Gastrocnemius medialis (tissue), 4 donors: ENCODE results near the gene LRRK1.

ENCODE experiments used
- POLR2A ChIP-seq, 2 donors: fragments of 450-650 bp; IDR thresholded peaks; one replicate each; pipeline ENCODE4 v1.6.1; 2017; ENCODE audit warnings: antibody characterized with exemption in 2 of 2, mild to moderate bottlenecking in 2 of 2, moderate library complexity in 2 of 2
- TF ChIP-seq, protein P1 (sequence below), 5 experiments: fragments of 450-650 bp in 3 of 5; fragments of 200-600 bp in 2 of 5; sonication (generic) in 2 of 5; IDR thresholded peaks in 4 of 5; conservative IDR thresholded peaks in 1 of 5; 1 replicate in 4 of 5; 2 replicates in 1 of 5; pipeline ENCODE4 v1.5.1; 2016 to 2019; ENCODE audit warnings: antibody characterized with exemption in 5 of 5, mild to moderate bottlenecking in 3 of 5, moderate library complexity in 3 of 5

DNA sequence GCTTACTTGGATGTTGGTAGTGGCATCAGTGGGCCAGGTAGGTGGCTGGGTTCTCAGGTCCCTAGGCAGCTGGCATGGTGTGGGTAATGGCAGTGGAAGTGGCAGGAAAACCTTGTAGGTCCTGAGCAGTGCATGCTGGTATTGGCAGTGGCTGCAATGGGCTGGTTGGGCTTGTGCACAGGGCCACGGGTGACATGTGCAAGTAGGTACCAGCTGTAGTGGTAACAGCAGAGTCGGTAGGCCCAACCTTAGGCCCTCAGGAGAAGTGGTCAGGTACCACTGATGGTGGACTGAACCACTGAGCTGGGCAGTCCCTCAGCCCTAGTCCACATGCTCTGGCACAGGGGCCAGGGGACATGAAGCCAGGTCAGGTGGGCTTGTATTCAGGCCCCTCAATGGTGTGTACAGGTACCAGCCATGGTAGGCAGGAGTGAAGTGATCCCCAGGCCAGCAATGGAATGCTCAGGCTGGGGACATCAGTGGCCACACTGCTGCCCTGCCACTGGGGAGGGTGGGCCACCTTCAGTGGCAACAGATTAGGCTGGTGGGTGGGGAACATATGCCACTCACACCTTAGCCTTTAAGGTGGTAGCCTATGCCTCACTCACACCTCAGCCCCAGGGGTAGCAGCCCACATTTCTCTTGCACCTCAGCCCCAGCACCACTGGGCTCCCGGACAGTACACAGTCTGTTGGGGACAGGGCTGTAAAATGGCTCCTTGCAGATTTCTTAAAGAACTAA is 118.1 kb downstream of the LRRK1 start:
- TF ChIP-seq, protein P1, sequence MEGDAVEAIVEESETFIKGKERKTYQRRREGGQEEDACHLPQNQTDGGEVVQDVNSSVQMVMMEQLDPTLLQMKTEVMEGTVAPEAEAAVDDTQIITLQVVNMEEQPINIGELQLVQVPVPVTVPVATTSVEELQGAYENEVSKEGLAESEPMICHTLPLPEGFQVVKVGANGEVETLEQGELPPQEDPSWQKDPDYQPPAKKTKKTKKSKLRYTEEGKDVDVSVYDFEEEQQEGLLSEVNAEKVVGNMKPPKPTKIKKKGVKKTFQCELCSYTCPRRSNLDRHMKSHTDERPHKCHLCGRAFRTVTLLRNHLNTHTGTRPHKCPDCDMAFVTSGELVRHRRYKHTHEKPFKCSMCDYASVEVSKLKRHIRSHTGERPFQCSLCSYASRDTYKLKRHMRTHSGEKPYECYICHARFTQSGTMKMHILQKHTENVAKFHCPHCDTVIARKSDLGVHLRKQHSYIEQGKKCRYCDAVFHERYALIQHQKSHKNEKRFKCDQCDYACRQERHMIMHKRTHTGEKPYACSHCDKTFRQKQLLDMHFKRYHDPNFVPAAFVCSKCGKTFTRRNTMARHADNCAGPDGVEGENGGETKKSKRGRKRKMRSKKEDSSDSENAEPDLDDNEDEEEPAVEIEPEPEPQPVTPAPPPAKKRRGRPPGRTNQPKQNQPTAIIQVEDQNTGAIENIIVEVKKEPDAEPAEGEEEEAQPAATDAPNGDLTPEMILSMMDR (IDR thresholded peaks at IDR 0.05 in 4 of 5, conservative IDR thresholded peaks at IDR 0.05 in 1 of 5) = no peak
- TF ChIP-seq POLR2A (IDR thresholded peaks at IDR 0.05) = no peak
